AG10803 (cell line): ENCODE data around the gene MORN5.

Experiments
- DNase-seq: peaks from one replicate; pipeline ENCODE4 v3.0.0; 2010; ENCODE audit warnings: low read depth
- H3K4me3 ChIP-seq: 2 replicates; pipeline ENCODE4 v1.5.1; 2011; ENCODE audit warnings: mild to moderate bottlenecking, low read length, control low read depth
- TF ChIP-seq, protein P1 (sequence below): conservative IDR thresholded peaks from 2 replicates; pipeline ENCODE4 v1.5.1; 2011; ENCODE audit warnings: mild to moderate bottlenecking, low read length, control low read depth, inconsistent platforms

The MORN5 gene

GRCh38 chr9:122220673-122221182 is 61.0 kb downstream of the MORN5 start:
- TF ChIP-seq, protein P1, sequence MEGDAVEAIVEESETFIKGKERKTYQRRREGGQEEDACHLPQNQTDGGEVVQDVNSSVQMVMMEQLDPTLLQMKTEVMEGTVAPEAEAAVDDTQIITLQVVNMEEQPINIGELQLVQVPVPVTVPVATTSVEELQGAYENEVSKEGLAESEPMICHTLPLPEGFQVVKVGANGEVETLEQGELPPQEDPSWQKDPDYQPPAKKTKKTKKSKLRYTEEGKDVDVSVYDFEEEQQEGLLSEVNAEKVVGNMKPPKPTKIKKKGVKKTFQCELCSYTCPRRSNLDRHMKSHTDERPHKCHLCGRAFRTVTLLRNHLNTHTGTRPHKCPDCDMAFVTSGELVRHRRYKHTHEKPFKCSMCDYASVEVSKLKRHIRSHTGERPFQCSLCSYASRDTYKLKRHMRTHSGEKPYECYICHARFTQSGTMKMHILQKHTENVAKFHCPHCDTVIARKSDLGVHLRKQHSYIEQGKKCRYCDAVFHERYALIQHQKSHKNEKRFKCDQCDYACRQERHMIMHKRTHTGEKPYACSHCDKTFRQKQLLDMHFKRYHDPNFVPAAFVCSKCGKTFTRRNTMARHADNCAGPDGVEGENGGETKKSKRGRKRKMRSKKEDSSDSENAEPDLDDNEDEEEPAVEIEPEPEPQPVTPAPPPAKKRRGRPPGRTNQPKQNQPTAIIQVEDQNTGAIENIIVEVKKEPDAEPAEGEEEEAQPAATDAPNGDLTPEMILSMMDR = no peak
- H3K4me3 ChIP-seq = no peak overlapping the region
- DNase-seq = no peak

- H3K4me3 ChIP-seq = no peak overlapping the region
- no peak for DNase-seq
- TF ChIP-seq, protein P1 = no peak
Observed at GRCh38 chr9:122221183-122221811, 61.6 kb downstream of the MORN5 start.

GRCh38 chr9:122222791-122223190 is 63.1 kb downstream of the MORN5 start:
- DNase-seq = no peak
- TF ChIP-seq, protein P1 = no peak
- H3K4me3 ChIP-seq = no peak overlapping the region

DNA sequence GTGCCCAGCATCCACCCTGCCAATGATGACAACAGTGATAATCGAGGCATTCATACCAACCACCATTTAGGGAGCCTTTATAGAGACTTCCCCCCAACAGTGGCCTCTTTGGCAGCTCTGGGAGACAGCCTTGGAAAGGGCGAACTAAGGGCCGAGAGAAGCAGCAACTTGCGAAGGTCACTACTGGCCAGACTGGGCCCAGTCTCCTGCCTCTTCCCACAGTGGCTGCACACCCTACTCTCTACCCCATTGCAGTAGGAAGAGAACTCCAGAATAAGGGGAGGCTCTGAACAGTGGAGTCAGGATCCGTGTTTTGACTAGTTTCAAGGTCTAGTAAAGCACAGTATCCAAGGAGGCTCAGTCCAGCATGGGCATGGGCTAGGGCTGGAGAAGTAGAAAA is 63.7 kb downstream of the MORN5 start:
- no peak overlapping the region for H3K4me3 ChIP-seq
- TF ChIP-seq, protein P1 = no peak
- no peak for DNase-seq

DNA sequence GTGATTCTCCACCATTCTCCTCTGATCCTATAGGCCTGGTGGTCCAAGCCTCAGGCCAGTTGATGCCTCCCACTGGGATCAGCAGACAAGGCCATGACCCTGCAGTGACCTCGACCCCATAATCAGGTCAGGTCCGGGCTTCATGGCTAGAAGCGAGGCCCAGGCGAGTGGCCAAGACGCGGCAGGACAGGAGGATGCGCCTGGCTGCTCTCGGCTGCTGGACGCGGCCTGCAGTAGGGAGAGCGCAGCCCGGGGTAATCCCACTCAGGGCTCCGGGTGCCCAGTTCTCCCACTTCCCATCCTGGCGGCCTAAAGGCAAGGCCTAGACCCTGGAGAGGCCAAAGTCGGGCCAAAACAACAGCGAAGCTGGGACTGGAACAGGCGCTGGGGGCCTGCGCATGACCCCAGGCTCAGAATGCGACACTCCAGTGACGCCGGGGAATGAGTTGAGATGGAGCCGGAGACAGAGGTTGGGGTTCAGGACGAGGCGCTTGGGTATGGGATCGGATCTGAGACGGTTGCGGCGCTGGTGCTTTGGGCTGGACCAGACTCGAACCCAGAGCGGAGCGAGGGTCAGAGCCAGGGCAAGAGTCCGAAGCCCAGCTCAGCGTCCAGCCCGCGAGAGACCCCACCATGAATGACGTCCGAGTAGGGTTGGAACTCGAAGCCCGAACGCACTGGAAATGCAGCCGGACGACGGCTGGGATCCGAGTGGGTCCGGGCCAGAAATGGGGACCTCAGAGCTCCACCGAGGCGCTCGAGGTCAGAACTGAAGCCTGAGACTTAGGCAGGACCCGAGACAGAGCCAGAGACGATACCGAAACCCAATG is 65.8 kb downstream of the MORN5 start:
- TF ChIP-seq, protein P1 = no peak

GRCh38 chr9:122226142-122226757 is 66.5 kb downstream of the MORN5 start:
- no peak for DNase-seq
- TF ChIP-seq, protein P1 = no peak
- no peak overlapping the region for H3K4me3 ChIP-seq

More for the DNA sequence above, 65.8 kb downstream of the MORN5 start:
- H3K4me3 ChIP-seq = no peak overlapping the region
- DNase-seq = no peak
